Left ventricle myocardium superior (tissue), 1 donor: Measurements from ENCODE around the gene GSTM4. TPM values are rescaled to one million over a fixed set of nuclear protein-coding genes. Genes with fewer than 3 reads are reported as not detected.
A peak's percentile ranks its signal among the peaks of the same experiment; 100 is the strongest.
"Not testable (repeated sequence)": the region's sequence is repeated elsewhere in the genome, so short reads cannot be mapped to it uniquely, and the experiment has no call there.

Source experiments
- ATAC-seq: fragments of 200-7000 bp; cut with Tn5 transposase; one replicate; pipeline ENCODE4 v1.9.1; 2020; ENCODE audit warnings: mild to moderate bottlenecking, moderate library complexity
- DNase-seq: peaks from one replicate; pipeline ENCODE4 v3.0.0-alpha.2; 2020
- intact Hi-C: fragments of 100-400 bp; cut with micrococcal nuclease; formaldehyde crosslinking; loops from one replicate; pipeline ENCODE4 v1.11.0; 2022
- total RNA-seq: library from RNA; stranded (reverse); fragmentation: NEBNext Ultra II Directional; extraction: Animal tissue kit (Norgen Biotek cat#: 25700); gene quantifications from one replicate; pipeline ENCODE4 v1.2.1, GENCODE V29; 2021
- donor health status: DM: no; HTN: yes; CAD: no; lungs with severe emphysema.

GSTM4 gene
- total RNA-seq, 1 donor from 2014 or later, result 46.5 TPM

DNA sequence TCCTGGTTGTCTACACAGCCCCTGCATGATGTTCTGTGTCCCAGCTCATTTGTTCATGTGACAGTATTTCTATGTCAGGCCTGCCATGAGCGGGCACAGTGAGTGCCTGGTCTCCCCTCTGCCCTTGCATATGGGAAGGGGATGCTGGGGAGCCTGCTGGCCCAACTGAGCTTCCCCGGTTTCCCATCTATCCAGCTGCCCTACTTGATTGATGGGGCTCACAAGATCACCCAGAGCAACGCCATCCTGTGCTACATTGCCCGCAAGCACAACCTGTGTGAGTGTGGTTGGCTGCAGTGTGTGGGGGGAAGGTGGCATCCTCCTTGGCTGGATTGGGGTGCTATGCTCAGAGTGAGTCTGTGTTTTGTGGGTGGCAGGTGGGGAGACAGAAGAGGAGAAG is 1.5 kb downstream of the GSTM4 start:
- DNase-seq, result no peak
- intact Hi-C loops, result no loop called here
- no peak for ATAC-seq

DNA sequence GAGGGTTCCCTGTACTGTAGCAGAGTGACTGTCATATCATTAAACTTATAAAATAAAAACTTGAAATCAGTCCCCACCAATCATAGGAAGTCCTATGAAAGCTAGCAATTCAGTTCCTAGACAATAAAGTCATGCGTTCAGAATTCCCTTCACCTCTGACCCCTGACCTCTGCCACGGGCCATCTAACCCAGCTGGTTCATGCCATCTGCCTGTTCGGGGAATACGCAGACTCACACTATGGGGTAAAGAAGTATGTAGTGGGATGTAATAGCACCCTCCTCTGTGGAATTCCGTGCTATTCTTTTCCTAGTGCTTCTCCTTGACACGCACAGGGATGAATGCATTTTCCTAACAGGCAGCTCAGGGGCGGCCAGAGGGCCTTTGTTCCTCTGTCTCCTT is 2.1 kb downstream of the GSTM4 start:
- ATAC-seq (no peak), DNase-seq (no peak)
- intact Hi-C loops, result no loop called here

DNA sequence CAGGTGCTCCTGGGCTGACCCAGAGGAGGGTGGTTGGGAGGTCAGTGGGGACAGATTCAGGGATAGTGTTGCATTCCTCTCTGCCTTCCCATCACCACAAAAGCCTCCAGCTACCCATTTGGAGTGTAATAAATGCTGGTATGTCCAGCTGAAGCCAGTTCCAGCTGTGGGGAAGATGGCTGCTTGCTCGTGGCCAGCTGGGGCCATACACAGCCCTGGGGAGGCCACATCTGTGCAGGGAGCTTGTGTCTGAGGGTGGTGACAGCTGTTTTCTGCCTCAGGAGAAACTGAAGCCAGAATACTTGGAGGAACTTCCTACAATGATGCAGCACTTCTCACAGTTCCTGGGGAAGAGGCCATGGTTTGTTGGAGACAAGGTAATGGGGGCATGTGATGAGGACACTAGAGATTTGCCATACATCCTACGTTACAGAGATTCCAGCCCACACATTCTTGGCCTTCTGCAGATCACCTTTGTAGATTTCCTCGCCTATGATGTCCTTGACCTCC is 2.7 kb downstream of the GSTM4 start:
- no peak for DNase-seq
- intact Hi-C loops, result no loop called here

DNA sequence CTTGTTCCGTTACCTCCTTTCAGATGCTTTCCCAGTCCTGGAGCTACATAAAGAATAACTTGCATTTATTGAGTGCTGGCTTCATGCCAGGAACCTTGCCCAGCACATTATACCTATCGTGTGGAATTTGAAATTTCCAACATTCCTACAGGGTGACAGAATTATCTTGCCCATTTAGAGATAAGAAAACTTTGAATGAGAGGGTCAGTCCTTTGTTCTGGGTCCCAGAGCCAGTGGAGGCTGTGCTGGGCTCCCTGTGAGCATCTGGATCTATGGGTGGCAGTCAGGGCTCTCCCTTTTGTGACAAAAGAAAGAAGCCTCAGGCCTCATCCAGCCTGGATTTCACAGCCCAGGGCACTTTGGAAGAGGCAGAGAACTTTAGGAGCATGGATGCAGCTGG is 3.2 kb downstream of the GSTM4 start:
- ATAC-seq, result no peak
- intact Hi-C loops, result no loop called here
- no peak for DNase-seq

More for the DNA sequence above, 2.7 kb downstream of the GSTM4 start:
- ATAC-seq, result no peak

DNA sequence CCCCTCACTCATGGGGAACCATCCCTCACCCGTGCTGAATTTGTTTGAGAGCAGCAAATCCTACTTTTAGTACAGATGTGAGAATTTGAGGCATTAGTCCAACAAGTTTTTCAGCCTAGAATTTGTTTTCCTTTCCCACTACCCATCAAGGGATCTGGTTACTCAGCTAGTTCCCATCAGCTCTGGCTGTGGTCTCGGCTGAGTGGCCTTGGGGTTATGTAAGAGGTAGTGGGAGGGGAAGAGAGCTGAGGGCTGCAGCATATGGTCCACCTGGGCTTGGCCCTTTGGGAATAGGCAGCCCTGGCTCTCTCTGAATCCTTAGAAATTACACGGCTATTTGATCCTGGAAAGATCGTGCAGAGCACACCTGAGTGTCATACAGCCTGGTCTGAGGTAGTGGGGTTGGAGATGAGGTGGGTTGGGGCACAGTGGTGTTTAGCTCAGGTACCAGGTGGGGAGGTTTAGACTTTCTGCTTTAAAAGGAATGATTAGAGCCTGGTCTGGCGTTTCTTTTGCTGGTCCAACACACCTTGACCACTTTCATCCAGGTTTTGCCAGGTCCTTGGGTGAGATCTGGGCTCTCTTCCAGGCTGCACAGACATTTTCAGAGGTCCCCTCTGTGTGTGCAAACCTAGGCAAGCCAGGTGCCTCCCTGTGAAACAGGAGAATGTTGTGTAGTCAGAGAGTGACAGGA is 4.2 kb downstream of the GSTM4 start:
- intact Hi-C loops, result no loop called here
- ATAC-seq, result no peak
- no peak for DNase-seq

DNA sequence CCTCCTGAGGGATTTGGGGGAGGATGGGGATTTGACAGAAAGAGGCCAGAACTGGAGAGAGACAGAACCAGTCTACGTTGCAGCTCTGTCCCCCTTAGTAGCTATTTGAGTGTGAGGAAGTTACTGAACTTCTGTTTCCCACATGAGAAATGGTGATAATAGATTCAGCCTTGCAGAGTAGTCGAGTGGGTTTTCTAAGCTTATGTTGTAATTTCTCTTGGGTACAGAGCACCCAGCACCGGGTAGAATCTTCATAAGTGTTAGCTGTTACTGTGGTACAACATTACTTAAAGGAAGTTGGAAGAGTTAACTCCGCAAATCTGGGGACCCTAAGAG is 4.8 kb downstream of the GSTM4 start:
- intact Hi-C loops, DNase-seq, ATAC-seq: not testable (repeated sequence)

DNA sequence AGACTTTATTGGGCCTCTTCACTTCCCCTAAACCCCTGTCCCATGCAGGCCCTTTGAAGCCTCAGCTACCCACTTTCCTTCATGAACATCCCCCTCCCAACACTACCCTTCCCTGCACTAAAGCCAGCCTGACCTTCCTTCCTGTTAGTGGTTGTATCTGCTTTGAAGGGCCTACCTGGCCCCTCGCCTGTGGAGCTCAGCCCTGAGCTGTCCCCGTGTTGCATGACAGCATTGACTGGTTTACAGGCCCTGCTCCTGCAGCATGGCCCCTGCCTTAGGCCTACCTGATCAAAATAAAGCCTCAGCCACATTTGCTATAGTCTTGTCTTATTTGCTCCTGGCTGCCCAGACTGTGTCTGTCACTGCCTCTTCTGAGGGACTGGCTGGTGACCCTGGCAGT is 5.5 kb downstream of the GSTM4 start:
- intact Hi-C loops, result no loop called here
- DNase-seq (no peak), ATAC-seq (no peak)

DNA sequence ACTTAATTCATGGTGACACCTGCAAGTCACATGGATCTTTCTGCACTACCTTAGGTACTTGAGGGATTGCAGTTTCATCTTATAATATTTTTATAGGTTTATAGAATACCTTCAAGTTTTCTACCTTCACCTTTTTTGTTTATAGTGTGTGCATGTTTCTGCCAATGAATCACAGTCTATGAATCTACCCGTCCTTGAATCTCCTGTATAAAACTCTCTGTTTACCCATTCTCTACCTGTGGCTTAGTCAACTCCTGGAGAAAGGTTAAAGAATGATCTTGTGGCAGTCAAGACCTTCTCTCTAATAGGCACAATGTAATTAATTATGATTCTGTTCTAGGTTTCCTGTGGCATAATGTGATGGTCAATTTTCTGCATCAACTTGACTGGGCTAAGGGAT is 8.8 kb downstream of the GSTM4 start:
- DNase-seq (no peak), ATAC-seq (no peak)
- intact Hi-C loops, result no loop called here

DNA sequence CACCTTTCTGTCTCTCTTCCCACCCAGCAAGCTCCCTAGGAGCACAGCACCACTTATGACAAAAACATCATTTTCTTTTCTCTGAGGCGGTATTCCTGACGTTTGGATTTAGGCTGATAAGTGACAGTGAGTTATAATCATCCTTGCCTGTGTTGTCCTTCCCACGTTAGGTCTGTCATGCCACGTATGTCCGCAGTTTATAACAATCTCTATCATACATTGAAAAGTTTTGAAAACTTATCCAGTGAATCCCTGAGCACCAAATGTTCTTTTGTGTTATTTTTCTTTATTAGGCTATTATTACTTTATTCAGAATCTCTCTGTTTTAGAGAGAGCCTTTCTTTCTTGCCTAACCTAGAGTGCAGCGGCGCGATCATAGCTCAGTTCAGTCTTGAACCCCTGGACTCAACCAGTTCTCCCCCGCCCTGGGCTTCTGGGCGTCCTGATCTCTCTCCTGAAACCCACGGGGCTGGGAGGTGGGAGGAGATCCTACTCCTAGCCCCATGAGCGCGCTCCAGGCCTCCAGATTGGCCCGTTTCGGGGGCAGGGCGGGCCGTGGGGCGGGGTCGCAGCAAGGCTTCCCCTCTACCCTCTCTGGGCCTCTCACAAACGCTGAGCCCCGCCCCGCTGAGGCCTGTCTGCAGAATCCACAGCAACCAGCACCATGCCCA is 11.7 kb downstream of the GSTM4 start, which contains the start of gene GSTM2:
GSTM2 (plus strand) TSS at position 606 of the 671 bp plus-strand sequence; CDS start at position 665, 59 bp downstream.
- intact Hi-C loops, result no loop called here
- peak; percentile 97 for DNase-seq
- peak; percentile 99 for ATAC-seq

DNA sequence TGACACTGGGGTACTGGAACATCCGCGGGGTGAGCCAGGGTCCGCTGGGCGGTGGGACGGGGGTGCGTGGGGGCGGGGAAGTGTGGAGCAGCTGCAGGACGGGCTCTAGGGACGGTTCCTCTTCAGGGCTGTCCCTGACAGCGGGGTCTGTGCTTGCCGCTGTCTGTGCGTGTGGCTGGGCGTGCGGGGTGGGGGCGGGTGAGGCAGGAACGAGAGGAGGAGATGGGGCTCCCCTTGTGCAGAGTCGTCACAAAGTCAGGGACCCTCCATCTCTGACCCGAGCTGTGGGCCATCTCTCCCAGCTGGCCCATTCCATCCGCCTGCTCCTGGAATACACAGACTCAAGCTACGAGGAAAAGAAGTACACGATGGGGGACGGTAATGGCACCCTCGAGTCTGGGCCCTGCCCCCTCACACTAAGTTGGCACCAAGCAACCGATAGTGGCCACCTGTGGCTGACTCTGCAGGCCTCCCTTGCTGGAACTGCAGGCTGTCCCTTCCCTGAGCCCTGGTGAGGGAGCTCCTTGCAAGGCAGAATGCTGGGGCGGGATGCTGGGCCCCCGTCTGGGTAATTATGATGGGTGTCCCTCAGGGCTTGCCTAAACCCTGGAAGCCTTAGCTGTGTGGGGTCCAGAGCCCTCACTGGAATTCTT is 12.3 kb downstream of the GSTM4 start:
- intact Hi-C loops, result no loop called here
- DNase-seq, result no peak

DNA sequence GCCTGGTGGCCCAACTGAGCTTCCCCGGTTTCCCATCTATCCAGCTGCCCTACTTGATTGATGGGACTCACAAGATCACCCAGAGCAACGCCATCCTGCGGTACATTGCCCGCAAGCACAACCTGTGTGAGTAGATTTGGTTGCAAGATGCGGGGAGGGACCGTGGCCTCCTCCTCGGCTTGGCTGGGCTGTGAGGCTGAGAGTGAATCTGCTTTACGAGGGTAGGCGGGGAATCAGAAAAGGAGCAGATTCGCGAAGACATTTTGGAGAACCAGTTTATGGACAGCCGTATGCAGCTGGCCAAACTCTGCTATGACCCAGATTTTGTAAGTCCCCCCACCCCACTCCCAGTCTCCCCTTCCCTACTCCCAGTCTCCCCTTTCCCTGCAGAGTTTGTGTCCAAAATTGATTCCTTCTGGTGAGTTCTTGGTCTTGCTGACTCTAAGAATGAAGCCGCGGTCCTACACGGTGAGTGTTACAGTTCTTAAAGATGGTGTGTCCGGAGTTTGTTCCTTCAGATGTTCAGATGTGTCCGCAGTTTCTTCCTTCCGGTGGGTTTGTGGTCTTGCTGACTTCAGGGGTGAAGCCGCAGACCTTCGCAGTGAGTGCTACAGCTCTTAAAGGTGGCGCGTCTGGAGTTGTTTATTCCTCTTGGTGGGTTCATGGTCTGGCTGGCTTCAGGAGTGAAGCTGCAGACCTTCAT is 13.5 kb downstream of the GSTM4 start:
- intact Hi-C loops, result no loop called here
- no peak for ATAC-seq
- no peak for DNase-seq

More for the DNA sequence above, 12.3 kb downstream of the GSTM4 start:
- ATAC-seq, result peak; percentile 55

DNA sequence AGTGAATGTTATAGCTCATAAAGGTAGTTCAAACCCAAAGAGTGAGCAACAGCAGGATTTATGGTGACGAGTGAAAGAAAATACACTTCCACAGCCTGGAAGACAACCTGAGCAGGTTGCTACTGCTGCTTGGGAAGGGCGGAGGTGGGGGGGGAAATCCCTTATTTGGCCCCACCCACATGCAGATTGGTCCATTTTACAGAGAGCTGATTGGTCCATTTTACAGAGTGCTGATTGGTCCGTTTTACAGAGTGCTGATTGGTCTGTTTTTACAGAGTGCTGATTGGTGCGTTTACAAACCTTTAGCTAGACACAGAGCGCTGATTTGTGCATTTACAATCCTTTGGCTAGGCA is 14.0 kb downstream of the GSTM4 start:
- DNase-seq, intact Hi-C loops, ATAC-seq: not testable (repeated sequence)

DNA sequence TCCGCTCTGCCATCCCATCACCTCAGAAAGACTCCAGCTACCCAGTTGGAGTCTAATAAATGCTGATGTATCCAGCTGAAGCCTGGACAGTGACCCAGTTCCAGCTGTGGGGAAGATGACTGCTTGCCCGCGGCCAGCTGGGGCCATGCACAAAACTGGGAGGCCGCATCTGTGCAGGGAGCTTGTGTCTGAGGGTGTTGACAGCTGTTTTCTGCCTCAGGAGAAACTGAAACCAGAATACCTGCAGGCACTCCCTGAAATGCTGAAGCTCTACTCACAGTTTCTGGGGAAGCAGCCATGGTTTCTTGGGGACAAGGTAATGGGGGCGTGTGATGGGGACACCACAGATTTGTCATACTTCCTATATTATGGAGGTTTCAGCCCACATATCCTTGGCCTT is 15.2 kb downstream of the GSTM4 start:
- ATAC-seq, result no peak
- no peak for DNase-seq
- intact Hi-C loops, result no loop called here

DNA sequence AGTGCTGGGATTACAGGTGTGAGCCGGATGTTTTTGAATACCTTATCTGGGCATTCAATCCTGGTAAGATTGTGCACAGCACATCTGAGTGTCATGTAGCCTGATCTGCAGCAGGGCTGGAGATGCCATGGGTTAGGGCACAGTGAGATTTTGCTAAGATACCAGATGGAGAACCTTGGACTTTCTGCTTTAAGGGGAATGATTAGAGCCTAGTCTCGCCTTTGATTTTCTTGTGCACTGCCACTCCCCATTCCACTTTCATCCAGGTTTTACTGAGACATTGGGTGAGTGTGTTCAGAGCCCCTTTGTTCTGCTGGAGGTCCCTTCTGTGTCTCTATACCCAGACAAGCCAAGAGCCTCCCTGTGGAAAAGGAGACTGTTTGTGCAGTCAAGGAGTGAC is 18.0 kb downstream of the GSTM4 start:
- intact Hi-C loops, ATAC-seq, DNase-seq: not testable (repeated sequence)

DNA sequence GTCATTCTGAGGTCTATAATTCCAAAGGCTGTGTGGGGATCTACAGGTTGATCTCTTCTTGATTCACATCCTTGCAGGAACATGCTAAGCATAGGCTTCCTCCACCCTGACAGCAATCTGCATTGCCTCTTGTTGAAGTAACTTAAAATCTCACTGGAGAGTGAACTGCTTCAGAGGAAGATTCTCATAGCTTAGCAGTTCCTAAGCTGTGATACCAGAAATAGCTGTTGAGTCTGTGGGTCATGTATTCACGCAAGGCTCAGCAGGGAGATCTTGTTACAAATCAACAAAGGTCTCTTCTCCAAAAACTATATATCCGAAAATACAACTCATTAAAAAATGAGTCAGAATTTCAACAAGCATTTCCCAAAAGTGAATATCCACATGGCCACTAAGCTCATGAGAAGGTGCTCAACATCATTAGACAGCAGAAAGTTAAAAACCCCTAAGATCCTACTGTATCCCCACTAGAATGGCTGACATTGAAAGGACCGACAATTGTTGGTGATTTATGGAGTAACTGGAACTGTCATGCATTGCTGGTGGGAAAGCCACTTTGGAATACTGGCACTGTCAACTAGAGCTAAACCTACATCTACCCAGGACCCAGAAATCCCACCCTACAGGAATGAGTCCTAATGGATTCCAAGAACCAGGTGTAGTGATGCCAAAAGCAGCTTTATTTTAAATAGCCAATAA is 20.9 kb downstream of the GSTM4 start:
- intact Hi-C loops, ATAC-seq, DNase-seq: not testable (repeated sequence)

DNA sequence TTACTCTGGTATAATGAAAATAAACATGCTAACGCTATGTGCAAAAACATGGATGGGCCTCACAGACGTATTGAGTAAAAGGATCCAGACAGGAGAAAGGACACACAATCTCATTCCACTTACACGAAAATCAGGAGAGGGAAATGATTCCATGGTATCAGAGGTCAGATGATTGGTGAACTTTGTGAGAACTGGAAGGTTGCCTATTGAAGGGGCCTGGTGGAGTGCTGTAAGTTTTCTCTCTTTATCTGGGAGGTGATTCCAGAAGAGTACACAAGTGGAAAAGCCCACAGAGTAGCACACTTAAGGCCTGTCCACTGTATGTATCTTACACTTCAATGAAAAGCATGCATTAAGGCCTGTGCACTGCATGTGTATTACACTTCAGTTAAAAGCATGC is 21.6 kb downstream of the GSTM4 start:
- ATAC-seq (no peak), DNase-seq (no peak)
- intact Hi-C loops, result no loop called here

DNA sequence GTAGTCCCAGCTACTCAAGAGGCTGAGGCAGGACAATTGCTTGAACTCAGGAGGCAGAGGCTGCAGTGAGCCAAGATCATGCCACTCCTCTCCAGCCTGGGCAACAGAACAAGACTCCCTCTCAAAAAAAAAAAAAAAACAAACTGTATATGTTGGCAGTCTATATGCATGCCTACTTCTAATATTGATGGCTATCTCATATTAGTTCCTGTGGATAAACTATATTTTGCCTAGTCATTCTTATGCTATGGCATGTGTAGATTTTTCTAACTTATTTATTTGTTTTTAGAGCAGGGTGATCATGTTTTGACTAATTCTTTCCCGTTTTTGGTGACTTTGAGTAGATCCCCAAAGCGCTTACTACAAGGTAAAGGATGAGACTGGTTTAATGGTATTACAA is 22.7 kb downstream of the GSTM4 start:
- ATAC-seq, intact Hi-C loops, DNase-seq: not testable (repeated sequence)

DNA sequence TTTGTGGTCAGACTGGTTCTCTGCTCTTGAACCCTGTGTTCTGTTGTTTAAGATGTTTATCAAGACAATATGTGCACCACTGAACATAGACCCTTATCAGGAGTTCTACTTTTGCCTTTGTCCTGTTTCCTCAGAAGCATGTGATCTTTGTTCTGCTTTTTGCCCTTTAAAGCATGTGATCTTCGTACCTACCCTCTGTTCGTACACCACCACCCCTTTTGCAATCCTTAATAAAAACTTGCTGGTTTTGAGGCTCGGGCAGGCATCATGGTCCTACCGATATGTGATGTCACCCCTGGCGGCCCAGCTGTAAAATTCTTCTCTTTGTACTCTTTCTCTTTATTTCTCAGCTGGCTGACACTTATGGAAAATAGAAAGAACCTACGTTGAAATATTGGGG is 28.9 kb downstream of the GSTM4 start:
- DNase-seq, intact Hi-C loops, ATAC-seq: not testable (repeated sequence)

DNA sequence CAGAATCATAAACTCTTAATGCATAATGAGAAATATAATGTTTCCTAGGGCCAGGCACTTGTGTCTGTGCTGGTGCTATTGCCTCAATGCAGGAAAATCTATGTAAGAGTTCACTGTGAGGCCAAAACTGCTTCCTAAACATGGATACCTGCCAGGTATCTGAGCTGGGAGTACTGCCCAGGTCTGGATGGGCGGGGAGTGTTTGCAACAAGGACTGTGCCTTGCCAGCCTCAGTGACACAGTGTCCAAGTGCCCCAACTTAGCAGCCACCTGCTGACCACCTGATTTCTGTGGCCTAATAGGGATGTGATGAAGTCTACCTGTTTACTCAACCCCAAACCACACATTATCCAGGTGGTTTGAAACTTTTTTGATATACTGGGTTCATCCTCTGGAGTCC is 29.5 kb downstream of the GSTM4 start:
- intact Hi-C loops, ATAC-seq, DNase-seq: not testable (repeated sequence)
